Activated CD4-positive, CD25-positive, alpha-beta regulatory T cell treated with anti-CD3 and anti-CD28 coated beads, Interleukin-2, amount 50 U/mL, for 72 hours (primary cell): Measurements from ENCODE around the gene GNGT2.

Experiments
- DNase-seq: peaks from one replicate; pipeline ENCODE4 v3.0.0; 2021

GNGT2 gene

DNA sequence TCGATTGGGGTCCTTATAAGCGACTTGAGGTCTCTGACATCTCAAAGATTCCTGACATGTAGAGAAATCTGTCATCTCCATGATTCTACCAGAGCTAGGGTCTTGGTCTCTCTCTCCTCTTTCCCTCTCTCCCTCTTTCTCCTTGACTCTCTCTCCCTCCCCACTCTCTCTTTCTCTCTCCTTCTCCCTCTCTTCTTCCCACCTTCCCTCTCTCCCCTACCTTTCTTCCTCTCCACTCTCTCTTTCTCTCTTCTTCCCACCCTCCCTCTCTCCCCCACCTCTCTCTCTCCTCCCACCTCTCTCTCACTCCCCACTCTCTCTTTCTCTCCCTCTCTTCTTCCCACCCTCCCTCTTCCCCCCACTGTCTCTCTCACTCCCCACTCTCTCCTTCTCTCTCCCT, 45.2 kb downstream of the GNGT2 start:
- no peak for DNase-seq

GRCh38 chr17:49162866-49163265, 47.5 kb downstream of the GNGT2 start:
- no peak for DNase-seq

DNA sequence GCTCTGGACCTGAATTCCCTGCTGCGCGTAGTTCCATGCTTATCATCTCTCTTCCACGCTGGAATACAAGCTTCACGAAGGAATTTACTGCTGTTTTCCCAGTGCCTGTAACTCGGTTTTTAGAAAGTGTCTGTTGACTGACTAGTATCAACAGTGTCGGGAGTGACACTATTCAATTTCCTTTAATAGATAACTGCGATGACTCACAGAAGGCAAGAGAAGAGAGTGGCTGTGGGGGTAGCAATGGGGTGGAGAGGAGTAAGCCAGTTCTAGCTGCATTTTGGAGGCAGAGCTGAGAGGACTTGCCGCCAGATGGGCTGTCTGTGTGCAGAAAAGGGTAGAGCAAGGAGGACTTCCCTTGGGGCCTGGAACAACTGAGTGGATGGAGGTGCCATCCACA, 52.6 kb downstream of the GNGT2 start:
- no peak for DNase-seq

DNA sequence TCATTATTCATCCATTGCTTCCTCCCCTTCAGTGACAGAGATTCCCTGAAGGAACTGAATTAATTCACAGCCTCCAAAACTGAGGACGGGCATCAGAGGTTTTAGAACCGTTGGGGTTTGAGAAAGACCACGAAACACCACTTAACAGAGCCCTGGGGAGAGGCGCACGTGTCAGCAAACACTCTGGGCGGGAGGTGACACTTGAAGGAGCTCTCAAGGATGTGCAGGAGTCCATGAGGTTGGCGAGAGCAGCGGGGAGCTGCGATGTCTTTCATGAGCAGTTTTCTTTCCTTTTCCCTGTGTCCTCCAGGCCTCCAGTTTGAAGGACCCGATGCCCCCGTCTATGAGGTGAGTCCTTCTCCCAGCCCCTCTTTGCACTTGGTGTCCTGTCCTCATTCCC, 54.1 kb downstream of the GNGT2 start:
- DNase-seq, result no peak
